HepG2 (cell line): ENCODE data around the gene ANKRD10.

Source experiments
- LCORL ChIP-seq, 2 experiments: fragments of 450-650 bp in 1 of 2; sonication (generic) in 1 of 2; formaldehyde crosslinking in 1 of 2; IDR thresholded peaks; 2 replicates each; pipeline versions ENCODE4 v1.5.0 to v1.6.1; 2017 to 2020; ENCODE audit warnings: antibody characterized with exemption in 1 of 2, missing genetic modification reagents in 1 of 2
- POLR2A ChIP-seq, 2 experiments: IDR thresholded peaks; 2 replicates each; pipeline ENCODE4 v1.6.1; 2011; ENCODE audit warnings: low read depth in 2 of 2, low read length in 2 of 2, mild to moderate bottlenecking in 1 of 2, moderate library complexity in 1 of 2; ENCODE audit not compliant: insufficient read depth in 1 of 2
- SNAPC2 ChIP-seq: sonication (generic); formaldehyde crosslinking; IDR thresholded peaks from 2 replicates; pipeline ENCODE4 v1.8.1; 2022; ENCODE audit warnings: mild to moderate bottlenecking, missing genetic modification reagents
- TOPORS ChIP-seq: sonication (generic); formaldehyde crosslinking; IDR thresholded peaks from 2 replicates; pipeline ENCODE4 v1.8.0; 2023; ENCODE audit warnings: mild to moderate bottlenecking, missing genetic modification reagents
- ZNF772 ChIP-seq: sonication (generic); formaldehyde crosslinking; IDR thresholded peaks from 2 replicates; pipeline ENCODE4 v1.5.0; 2020; ENCODE audit warnings: mild to moderate bottlenecking, missing genetic modification reagents
- TF ChIP-seq, protein P1 (sequence below): sonication (generic); formaldehyde crosslinking; IDR thresholded peaks from 2 replicates; pipeline ENCODE4 v1.4.0; 2020; ENCODE audit warnings: missing genetic modification reagents
- TF ChIP-seq, protein P2 (sequence below): sonication (generic); formaldehyde crosslinking; IDR thresholded peaks from 2 replicates; pipeline ENCODE4 v1.5.0; 2020; ENCODE audit warnings: mild to moderate bottlenecking, missing genetic modification reagents, moderate library complexity
- TF ChIP-seq, protein P3 (sequence below): sonication (generic); formaldehyde crosslinking; IDR thresholded peaks from 2 replicates; pipeline ENCODE4 v1.4.0; 2020; ENCODE audit warnings: missing genetic modification reagents, mild to moderate bottlenecking, borderline replicate concordance
- TF ChIP-seq, protein P4 (sequence below): sonication (generic); formaldehyde crosslinking; IDR thresholded peaks from 2 replicates; pipeline ENCODE4 v1.4.0; 2020; ENCODE audit warnings: missing genetic modification reagents, borderline replicate concordance

DNA sequence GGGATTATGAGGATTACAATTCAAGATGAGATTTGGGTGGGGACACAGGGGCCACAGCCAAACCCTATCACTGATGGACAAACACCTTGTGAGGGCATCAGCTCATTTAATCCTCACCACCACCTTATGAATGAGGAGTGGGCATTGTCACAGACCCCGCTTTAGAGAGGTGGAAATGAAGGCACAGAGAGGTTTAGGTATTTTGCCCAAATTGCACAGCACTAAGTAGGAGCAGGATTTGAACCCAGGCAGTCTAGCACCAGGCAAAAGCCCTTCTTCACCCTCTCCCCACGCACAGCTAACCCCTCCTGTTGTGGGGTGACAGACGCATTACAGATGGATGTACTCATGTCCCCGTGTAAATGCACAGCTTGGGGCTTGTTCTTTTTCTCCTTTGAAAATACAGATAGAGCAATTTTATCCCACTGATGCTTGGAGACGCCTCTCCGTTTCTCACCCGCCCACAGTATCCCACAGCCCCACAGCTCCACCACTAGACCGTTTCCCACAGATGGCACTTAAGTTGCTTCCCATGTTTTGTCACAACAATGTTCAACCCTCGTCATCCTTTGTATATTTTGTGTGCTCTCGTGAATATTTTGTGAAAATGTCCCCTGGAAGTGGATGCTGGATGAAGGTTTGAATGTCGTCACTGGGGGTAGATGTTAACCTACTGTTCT, 48.2 kb downstream of the ANKRD10 start:
- no peak for TF ChIP-seq TOPORS
- TF ChIP-seq SNAPC2 (CRISPR knock-in tag) = no peak
- TF ChIP-seq, protein P1, sequence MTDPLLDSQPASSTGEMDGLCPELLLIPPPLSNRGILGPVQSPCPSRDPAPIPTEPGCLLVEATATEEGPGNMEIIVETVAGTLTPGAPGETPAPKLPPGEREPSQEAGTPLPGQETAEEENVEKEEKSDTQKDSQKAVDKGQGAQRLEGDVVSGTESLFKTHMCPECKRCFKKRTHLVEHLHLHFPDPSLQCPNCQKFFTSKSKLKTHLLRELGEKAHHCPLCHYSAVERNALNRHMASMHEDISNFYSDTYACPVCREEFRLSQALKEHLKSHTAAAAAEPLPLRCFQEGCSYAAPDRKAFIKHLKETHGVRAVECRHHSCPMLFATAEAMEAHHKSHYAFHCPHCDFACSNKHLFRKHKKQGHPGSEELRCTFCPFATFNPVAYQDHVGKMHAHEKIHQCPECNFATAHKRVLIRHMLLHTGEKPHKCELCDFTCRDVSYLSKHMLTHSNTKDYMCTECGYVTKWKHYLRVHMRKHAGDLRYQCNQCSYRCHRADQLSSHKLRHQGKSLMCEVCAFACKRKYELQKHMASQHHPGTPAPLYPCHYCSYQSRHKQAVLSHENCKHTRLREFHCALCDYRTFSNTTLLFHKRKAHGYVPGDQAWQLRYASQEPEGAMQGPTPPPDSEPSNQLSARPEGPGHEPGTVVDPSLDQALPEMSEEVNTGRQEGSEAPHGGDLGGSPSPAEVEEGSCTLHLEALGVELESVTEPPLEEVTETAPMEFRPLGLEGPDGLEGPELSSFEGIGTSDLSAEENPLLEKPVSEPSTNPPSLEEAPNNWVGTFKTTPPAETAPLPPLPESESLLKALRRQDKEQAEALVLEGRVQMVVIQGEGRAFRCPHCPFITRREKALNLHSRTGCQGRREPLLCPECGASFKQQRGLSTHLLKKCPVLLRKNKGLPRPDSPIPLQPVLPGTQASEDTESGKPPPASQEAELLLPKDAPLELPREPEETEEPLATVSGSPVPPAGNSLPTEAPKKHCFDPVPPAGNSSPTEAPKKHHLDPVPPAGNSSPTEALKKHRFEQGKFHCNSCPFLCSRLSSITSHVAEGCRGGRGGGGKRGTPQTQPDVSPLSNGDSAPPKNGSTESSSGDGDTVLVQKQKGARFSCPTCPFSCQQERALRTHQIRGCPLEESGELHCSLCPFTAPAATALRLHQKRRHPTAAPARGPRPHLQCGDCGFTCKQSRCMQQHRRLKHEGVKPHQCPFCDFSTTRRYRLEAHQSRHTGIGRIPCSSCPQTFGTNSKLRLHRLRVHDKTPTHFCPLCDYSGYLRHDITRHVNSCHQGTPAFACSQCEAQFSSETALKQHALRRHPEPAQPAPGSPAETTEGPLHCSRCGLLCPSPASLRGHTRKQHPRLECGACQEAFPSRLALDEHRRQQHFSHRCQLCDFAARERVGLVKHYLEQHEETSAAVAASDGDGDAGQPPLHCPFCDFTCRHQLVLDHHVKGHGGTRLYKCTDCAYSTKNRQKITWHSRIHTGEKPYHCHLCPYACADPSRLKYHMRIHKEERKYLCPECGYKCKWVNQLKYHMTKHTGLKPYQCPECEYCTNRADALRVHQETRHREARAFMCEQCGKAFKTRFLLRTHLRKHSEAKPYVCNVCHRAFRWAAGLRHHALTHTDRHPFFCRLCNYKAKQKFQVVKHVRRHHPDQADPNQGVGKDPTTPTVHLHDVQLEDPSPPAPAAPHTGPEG (CRISPR knock-in tag) = no peak
- TF ChIP-seq, protein P2, sequence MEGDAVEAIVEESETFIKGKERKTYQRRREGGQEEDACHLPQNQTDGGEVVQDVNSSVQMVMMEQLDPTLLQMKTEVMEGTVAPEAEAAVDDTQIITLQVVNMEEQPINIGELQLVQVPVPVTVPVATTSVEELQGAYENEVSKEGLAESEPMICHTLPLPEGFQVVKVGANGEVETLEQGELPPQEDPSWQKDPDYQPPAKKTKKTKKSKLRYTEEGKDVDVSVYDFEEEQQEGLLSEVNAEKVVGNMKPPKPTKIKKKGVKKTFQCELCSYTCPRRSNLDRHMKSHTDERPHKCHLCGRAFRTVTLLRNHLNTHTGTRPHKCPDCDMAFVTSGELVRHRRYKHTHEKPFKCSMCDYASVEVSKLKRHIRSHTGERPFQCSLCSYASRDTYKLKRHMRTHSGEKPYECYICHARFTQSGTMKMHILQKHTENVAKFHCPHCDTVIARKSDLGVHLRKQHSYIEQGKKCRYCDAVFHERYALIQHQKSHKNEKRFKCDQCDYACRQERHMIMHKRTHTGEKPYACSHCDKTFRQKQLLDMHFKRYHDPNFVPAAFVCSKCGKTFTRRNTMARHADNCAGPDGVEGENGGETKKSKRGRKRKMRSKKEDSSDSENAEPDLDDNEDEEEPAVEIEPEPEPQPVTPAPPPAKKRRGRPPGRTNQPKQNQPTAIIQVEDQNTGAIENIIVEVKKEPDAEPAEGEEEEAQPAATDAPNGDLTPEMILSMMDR (CRISPR knock-in tag) = no peak
- TF ChIP-seq, protein P3, sequence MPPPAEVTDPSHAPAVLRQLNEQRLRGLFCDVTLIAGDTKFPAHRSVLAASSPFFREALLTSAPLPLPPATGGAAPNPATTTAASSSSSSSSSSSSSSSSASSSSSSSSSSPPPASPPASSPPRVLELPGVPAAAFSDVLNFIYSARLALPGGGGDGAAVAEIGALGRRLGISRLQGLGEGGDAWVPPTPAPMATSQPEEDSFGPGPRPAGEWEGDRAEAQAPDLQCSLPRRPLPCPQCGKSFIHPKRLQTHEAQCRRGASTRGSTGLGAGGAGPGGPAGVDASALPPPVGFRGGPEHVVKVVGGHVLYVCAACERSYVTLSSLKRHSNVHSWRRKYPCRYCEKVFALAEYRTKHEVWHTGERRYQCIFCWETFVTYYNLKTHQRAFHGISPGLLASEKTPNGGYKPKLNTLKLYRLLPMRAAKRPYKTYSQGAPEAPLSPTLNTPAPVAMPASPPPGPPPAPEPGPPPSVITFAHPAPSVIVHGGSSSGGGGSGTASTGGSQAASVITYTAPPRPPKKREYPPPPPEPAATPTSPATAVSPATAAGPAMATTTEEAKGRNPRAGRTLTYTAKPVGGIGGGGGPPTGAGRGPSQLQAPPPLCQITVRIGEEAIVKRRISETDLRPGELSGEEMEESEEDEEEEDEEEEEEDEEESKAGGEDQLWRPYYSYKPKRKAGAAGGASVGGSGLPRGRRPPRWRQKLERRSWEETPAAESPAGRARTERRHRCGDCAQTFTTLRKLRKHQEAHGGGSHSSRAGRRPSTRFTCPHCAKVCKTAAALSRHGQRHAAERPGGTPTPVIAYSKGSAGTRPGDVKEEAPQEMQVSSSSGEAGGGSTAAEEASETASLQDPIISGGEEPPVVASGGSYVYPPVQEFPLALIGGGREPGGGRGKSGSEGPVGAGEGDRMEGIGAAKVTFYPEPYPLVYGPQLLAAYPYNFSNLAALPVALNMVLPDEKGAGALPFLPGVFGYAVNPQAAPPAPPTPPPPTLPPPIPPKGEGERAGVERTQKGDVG = no peak
- TF ChIP-seq, protein P4, sequence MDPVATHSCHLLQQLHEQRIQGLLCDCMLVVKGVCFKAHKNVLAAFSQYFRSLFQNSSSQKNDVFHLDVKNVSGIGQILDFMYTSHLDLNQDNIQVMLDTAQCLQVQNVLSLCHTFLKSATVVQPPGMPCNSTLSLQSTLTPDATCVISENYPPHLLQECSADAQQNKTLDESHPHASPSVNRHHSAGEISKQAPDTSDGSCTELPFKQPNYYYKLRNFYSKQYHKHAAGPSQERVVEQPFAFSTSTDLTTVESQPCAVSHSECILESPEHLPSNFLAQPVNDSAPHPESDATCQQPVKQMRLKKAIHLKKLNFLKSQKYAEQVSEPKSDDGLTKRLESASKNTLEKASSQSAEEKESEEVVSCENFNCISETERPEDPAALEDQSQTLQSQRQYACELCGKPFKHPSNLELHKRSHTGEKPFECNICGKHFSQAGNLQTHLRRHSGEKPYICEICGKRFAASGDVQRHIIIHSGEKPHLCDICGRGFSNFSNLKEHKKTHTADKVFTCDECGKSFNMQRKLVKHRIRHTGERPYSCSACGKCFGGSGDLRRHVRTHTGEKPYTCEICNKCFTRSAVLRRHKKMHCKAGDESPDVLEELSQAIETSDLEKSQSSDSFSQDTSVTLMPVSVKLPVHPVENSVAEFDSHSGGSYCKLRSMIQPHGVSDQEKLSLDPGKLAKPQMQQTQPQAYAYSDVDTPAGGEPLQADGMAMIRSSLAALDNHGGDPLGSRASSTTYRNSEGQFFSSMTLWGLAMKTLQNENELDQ = no peak
- TF ChIP-seq ZNF772 = no peak
- TF ChIP-seq POLR2A (IDR thresholded peaks at IDR 0.05; ENCODE audit: insufficient read depth in 1 of 2, low read depth in 2 of 2, low read length in 2 of 2) = no peak
- TF ChIP-seq LCORL (IDR thresholded peaks at IDR 0.05) = no peak
- TF ChIP-seq LCORL (CRISPR knock-in tag; IDR thresholded peaks at IDR 0.05) = no peak
